ENCODE results near the gene NPC1L1.
A peak's percentile ranks its signal among the peaks of the same experiment; 100 is the strongest.

NPC1L1 gene

GRCh38 chr7:44541028-44541869 is at the start of gene NPC1L1:
TSS of gene NPC1L1 (minus strand) at chr7:44541330. CDS start at chr7:44541259, 71 bp downstream.
- Histone ChIP-seq H3K36me3 (ENCODE audit: insufficient read depth, low read length) (no peaks in the 10 kb centered on the region), H2AFZ (ENCODE audit: low read length) (no peak within 1 kb of the TSS), H3K27me3 (ENCODE audit: insufficient read depth, low read length) (peaks cover 14% of the 10 kb centered on the region; the same call in 1 of the 2 replicates), H3K9me3 (ENCODE audit: low read length) (no peaks in the 10 kb centered on the region), H3K79me2 (ENCODE audit: insufficient read depth, low read length) (no peaks in the 10 kb centered on the region), H3K4me1 (ENCODE audit: insufficient read depth, low read length, severe bottlenecking) (no peaks in the 10 kb centered on the region), H3K9ac (ENCODE audit: low read length) (no peak within 1 kb of the TSS), H3K9me2 (ENCODE audit: low read depth, low read length) (no peaks in the 10 kb centered on the region), H3F3A (ENCODE audit: insufficient read depth, low read length) (no peaks in the 10 kb centered on the region), H3K27ac (ENCODE audit: low read depth, low read length, poor library complexity, severe bottlenecking) (no peak within 1 kb of the TSS), H4K20me1 (ENCODE audit: insufficient read depth, low read length) (no peaks in the 10 kb centered on the region), H3K4me2 (ENCODE audit: low read length) (no peak within 1 kb of the TSS), H3K4me3 (ENCODE audit: low read depth, low read length, poor library complexity, severe bottlenecking) (no peak within 1 kb of the TSS)
- no peak for TF ChIP-seq CTCF (IDR thresholded peaks at IDR 0.05; ENCODE audit: low read length)
- TF ChIP-seq EZH2 (IDR thresholded peaks at IDR 0.05; ENCODE audit: borderline replicate concordance, low read length) = no peak

- H3K36me3 ChIP-seq (ENCODE audit: insufficient read depth, low read length) = no peaks in the 10 kb centered on the region
- no peak for TF ChIP-seq CTCF (IDR thresholded peaks at IDR 0.05; ENCODE audit: low read length)
- no peak for TF ChIP-seq EZH2 (IDR thresholded peaks at IDR 0.05; ENCODE audit: borderline replicate concordance, low read length)
- H3F3A ChIP-seq (ENCODE audit: insufficient read depth, low read length) = no peaks in the 10 kb centered on the region
- no peaks in the 10 kb centered on the region for H3K9me3 ChIP-seq (ENCODE audit: low read length)
- no peaks in the 10 kb centered on the region for H3K79me2 ChIP-seq (ENCODE audit: insufficient read depth, low read length)
- H3K4me1 ChIP-seq (ENCODE audit: insufficient read depth, low read length, severe bottlenecking) = peaks cover 15% of the 10 kb centered on the region
- H3K27ac ChIP-seq (ENCODE audit: low read depth, low read length, poor library complexity, severe bottlenecking) = no peak overlapping the region
- H3K9me2 ChIP-seq (ENCODE audit: low read depth, low read length) = no peaks in the 10 kb centered on the region
- no peak overlapping the region for H3K9ac ChIP-seq (ENCODE audit: low read length)
- no peak overlapping the region for H3K4me2 ChIP-seq (ENCODE audit: low read length)
- H3K27me3 ChIP-seq (ENCODE audit: insufficient read depth, low read length) = no peaks in the 10 kb centered on the region
- no peaks in the 10 kb centered on the region for H4K20me1 ChIP-seq (ENCODE audit: insufficient read depth, low read length)
- H3K4me3 ChIP-seq (ENCODE audit: low read depth, low read length, poor library complexity, severe bottlenecking) = no peak overlapping the region
- no peak overlapping the region for H2AFZ ChIP-seq (ENCODE audit: low read length)
Measured at GRCh38 chr7:44590910-44591309, 49.8 kb upstream of the NPC1L1 start.

- peaks cover 10% of the 10 kb centered on the region for H3K4me1 ChIP-seq (ENCODE audit: insufficient read depth, low read length, severe bottlenecking)
- H3K9ac ChIP-seq (ENCODE audit: low read length) = peak overlapping the region; percentile 13; the same call in 1 of the 2 replicates
- no peaks in the 10 kb centered on the region for H3K79me2 ChIP-seq (ENCODE audit: insufficient read depth, low read length)
- no peaks in the 10 kb centered on the region for H3K27me3 ChIP-seq (ENCODE audit: insufficient read depth, low read length)
- H3F3A ChIP-seq (ENCODE audit: insufficient read depth, low read length) = no peaks in the 10 kb centered on the region
- no peaks in the 10 kb centered on the region for H3K9me3 ChIP-seq (ENCODE audit: low read length)
- no peak overlapping the region for H3K4me3 ChIP-seq (ENCODE audit: low read depth, low read length, poor library complexity, severe bottlenecking)
- peak overlapping the region; percentile 25 for H3K27ac ChIP-seq (ENCODE audit: low read depth, low read length, poor library complexity, severe bottlenecking)
- no peak overlapping the region for H2AFZ ChIP-seq (ENCODE audit: low read length)
- H3K4me2 ChIP-seq (ENCODE audit: low read length) = peak overlapping the region; percentile 31; the same call in 1 of the 2 replicates
- no peaks in the 10 kb centered on the region for H3K36me3 ChIP-seq (ENCODE audit: insufficient read depth, low read length)
- no peaks in the 10 kb centered on the region for H3K9me2 ChIP-seq (ENCODE audit: low read depth, low read length)
- no peaks in the 10 kb centered on the region for H4K20me1 ChIP-seq (ENCODE audit: insufficient read depth, low read length)
- TF ChIP-seq EZH2 (IDR thresholded peaks at IDR 0.05; ENCODE audit: borderline replicate concordance, low read length) = no peak
- TF ChIP-seq CTCF (IDR thresholded peaks at IDR 0.05; ENCODE audit: low read length) = peak; percentile 97
Measured at GRCh38 chr7:44587843-44588711, 46.9 kb upstream of the NPC1L1 start.

Data from OCI-LY1 (cell line).